GM12801 (cell line): ENCODE results near the gene E2F4.

Experiments
- TF ChIP-seq, protein P1 (sequence below): IDR thresholded peaks from one replicate; pipeline ENCODE4 v1.5.1; 2011; ENCODE audit warnings: control low read depth; ENCODE audit not compliant: insufficient read length; ENCODE audit errors: extremely low read depth

The E2F4 gene

GRCh38 chr16:67155295-67156142 lies 36.4 kb upstream of the E2F4 start:
- TF ChIP-seq, protein P1, sequence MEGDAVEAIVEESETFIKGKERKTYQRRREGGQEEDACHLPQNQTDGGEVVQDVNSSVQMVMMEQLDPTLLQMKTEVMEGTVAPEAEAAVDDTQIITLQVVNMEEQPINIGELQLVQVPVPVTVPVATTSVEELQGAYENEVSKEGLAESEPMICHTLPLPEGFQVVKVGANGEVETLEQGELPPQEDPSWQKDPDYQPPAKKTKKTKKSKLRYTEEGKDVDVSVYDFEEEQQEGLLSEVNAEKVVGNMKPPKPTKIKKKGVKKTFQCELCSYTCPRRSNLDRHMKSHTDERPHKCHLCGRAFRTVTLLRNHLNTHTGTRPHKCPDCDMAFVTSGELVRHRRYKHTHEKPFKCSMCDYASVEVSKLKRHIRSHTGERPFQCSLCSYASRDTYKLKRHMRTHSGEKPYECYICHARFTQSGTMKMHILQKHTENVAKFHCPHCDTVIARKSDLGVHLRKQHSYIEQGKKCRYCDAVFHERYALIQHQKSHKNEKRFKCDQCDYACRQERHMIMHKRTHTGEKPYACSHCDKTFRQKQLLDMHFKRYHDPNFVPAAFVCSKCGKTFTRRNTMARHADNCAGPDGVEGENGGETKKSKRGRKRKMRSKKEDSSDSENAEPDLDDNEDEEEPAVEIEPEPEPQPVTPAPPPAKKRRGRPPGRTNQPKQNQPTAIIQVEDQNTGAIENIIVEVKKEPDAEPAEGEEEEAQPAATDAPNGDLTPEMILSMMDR, result no peak

DNA sequence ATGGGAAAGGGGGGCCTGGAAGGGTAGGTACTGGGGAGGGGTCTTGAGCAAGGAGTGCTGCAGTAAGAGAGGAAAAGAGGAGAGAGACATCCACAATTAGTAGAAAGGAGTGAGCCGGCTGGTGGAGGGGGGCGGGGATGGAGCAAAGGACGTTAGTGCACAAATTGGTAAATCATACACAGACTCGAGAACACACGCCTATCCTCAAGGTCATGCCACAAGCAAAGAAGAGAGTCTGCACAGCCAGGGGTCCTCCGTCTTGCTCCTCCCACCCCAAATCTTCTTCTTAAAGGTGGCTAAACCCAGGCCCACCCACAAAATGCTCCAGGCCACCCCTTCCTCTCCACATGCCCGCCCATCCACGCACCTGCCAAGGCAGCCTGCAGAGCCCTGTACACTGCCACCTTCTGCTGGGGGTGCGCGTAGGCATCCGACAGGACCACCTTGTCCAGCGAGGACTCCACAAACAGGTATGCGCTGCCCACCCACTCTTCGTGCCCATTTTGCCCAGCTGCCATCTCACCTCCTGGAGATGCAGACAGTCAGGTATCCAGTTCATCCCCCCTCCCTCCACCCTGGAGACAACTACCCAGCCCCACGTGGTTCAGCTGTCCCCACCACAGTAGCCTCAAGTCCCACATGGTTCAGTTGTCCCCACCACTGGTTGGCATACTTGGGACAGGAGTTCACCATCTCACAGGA lies 35.7 kb upstream of the E2F4 start:
- TF ChIP-seq, protein P1, result no peak

GRCh38 chr16:67157106-67157748 lies 34.7 kb upstream of the E2F4 start:
- TF ChIP-seq, protein P1, result no peak

DNA sequence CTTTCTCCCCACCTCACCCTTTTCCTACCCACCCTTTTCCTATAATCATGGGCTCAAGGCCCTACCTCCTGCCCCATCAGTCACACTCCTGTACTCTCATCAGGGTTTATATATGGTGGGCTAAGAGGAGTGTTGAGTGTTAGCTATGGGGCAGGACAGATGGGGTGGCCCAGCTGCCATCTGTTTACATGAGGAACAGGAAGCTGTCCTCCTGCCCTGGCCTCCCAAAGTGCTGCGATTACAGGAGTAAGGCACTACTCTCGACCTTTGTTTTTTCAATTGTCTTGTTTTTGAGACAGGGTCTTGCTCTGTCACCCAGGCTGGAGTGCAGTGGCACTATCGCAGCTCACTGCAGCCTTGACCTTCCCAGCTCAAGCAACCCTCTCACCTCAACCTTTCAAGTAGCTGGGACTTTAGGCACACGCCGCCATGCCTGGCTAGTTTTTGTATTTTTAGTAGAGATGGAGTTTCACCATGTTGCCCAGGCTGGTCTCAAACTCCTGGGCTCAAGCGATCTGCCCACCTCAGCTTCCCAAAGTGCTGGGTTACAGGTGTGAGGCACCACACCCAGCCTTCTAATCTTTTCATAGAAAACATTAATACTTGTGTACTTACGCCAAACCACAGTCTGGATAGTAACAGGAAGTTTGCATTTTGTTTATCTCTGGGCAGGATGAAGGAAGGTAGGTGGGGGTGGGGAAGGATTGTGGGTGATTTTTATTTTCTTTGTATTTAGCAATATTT lies 33.9 kb upstream of the E2F4 start:
- TF ChIP-seq, protein P1, result no peak

DNA sequence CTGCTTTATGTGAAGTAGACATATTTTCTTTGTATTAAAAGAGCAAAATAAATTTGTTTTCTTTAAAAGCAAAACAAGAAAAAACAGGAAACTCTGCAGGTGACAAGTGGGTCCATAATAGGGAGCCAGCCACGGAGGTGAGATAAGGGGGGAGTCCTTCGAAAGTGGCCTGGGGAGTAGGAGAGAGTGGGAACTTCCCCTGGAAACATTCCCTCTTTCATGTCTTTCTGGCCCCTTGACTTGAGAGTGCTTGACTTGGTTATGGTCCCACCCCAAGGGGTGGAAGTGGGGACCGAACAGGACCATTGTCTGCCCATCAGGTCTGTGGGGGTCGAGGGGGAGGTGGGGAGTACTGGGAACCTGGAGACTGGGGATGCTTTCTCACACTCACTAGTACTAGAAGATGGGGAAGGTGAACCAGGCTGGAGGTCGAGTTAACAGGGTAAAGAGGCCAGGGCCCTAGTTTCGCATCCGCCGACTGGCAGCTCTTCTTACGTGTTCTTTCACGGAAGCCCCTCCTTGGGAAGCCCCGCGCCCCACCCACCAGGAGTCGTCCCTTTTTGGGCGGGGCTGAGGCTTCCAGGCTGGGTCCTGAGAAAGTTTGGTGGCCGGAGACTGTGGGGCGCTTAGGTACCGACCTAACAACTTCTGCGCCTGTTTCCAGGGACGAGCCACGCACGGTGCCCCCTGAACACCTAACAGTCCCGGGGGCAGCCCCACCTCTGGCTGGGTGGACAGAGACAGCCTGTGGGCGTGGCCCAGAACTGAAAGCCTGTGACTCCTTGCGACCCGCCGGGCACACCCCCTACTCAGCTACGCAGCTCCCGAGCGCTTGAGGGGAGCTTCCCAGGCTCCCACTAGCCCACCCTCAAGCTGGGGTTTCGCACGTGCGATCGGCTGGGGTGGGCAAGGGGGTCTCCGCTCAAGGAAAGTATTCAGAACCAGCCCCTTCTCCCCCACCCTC lies 33.0 kb upstream of the E2F4 start:
- TF ChIP-seq, protein P1, result no peak

DNA sequence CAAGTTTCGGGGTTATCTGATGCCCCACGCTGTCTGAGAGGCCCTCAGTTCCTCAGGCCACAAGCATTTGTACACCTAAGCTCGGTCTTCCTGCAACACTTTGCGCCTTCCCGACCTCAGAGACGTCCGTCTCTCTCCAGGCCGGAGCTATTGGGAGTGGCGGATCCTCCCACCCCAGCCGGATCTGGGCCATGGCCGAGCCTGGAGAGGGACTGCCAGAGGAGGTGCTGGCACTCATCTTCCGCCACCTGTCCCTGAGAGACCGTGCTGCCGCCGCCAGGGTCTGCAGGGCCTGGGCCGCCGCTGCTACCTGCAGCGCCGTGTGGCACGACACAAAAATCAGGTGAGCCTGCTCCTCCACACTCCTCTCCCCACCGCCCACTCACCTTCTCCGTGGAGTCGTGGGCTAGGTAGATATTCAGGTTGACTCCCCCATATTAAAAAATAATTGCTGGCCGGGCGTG lies 30.3 kb upstream of the E2F4 start:
- TF ChIP-seq, protein P1, result no peak
